ENCODE data around the gene AKT3. TPM values are rescaled to one million over a fixed set of nuclear protein-coding genes. Genes with fewer than 3 reads are reported as not detected.

Gene AKT3
- total RNA-seq, 6 donors from 2014 or later = 23.0 to 51.2 (median 46.8) TPM

DNA sequence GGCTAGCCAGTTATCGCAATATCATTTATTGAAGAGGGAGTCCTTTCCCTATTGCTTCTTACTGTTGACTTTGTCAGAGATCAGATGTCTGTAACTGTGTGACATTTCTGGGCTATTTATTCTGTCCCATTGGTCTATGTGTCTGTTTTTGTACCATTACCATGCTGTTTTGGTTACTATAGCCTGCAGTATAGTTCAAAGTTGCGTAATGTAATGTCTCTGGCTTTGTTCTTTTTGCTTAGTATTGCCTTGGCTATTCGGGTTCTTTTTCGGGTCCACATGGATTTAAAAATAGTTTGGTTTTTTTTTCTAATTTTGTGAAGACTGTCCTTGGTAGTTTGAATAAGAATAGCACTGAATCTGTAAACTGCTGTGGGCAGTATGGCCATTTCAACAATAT, 320.5 kb downstream of the AKT3 start:
- 96 to 98% methylated on average over 4 of the region's 4 CpGs for WGBS, 2 donors
- no peak for DNase-seq
- TF ChIP-seq POLR2A (IDR thresholded peaks at IDR 0.05) (no peak), EP300 (IDR thresholded peaks at IDR 0.05) (no peak), POLR2AphosphoS5 (IDR thresholded peaks at IDR 0.05) (no peak)
- TF ChIP-seq, protein P1, sequence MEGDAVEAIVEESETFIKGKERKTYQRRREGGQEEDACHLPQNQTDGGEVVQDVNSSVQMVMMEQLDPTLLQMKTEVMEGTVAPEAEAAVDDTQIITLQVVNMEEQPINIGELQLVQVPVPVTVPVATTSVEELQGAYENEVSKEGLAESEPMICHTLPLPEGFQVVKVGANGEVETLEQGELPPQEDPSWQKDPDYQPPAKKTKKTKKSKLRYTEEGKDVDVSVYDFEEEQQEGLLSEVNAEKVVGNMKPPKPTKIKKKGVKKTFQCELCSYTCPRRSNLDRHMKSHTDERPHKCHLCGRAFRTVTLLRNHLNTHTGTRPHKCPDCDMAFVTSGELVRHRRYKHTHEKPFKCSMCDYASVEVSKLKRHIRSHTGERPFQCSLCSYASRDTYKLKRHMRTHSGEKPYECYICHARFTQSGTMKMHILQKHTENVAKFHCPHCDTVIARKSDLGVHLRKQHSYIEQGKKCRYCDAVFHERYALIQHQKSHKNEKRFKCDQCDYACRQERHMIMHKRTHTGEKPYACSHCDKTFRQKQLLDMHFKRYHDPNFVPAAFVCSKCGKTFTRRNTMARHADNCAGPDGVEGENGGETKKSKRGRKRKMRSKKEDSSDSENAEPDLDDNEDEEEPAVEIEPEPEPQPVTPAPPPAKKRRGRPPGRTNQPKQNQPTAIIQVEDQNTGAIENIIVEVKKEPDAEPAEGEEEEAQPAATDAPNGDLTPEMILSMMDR (IDR thresholded peaks at IDR 0.05) = no peak

GRCh38 chr1:243528459-243529121, 321.5 kb downstream of the AKT3 start:
- no peak for DNase-seq
- Histone ChIP-seq H3K4me1 (no peaks in the 10 kb centered on the region), H3K27ac (no peak overlapping the region), H3K4me3 (no peak overlapping the region), H3K36me3 (no peaks in the 10 kb centered on the region), H3K27me3 (no peaks in the 10 kb centered on the region), H3K9me3 (no peaks in the 10 kb centered on the region)
- WGBS, 2 donors = 96 to 97% methylated on average over 2 of the region's 2 CpGs
- ATAC-seq (ENCODE audit: low FRiP score in 2 of 2) = no peak
- TF ChIP-seq POLR2A (IDR thresholded peaks at IDR 0.05) (no peak), POLR2AphosphoS5 (IDR thresholded peaks at IDR 0.05) (no peak), EP300 (IDR thresholded peaks at IDR 0.05) (no peak)
- TF ChIP-seq, protein P1 (IDR thresholded peaks at IDR 0.05) = no peak

More for the DNA sequence above, 320.5 kb downstream of the AKT3 start:
- no peaks in the 10 kb centered on the region for H3K27me3 ChIP-seq
- no peaks in the 10 kb centered on the region for H3K36me3 ChIP-seq
- H3K4me3 ChIP-seq = no peak overlapping the region
- ATAC-seq (ENCODE audit: low FRiP score in 2 of 2) = no peak
- H3K9me3 ChIP-seq = no peaks in the 10 kb centered on the region
- H3K27ac ChIP-seq = no peak overlapping the region
- H3K4me1 ChIP-seq = no peaks in the 10 kb centered on the region

GRCh38 chr1:243526180-243526579, 323.9 kb downstream of the AKT3 start:
- ATAC-seq (ENCODE audit: low FRiP score in 2 of 2) (no peak), DNase-seq (no peak)
- no peak overlapping the region for H3K4me3 ChIP-seq
- H3K4me1 ChIP-seq = no peaks in the 10 kb centered on the region
- no peak overlapping the region for H3K27ac ChIP-seq
- TF ChIP-seq, protein P1 (IDR thresholded peaks at IDR 0.05) = no peak
- no peak for TF ChIP-seq EP300 (IDR thresholded peaks at IDR 0.05)
- TF ChIP-seq POLR2A (IDR thresholded peaks at IDR 0.05) = no peak
- TF ChIP-seq POLR2AphosphoS5 (IDR thresholded peaks at IDR 0.05) = no peak
- no peaks in the 10 kb centered on the region for H3K36me3 ChIP-seq
- 88 to 97% methylated on average over 7 of the region's 7 CpGs for WGBS, 2 donors
- H3K27me3 ChIP-seq = no peaks in the 10 kb centered on the region
- H3K9me3 ChIP-seq = no peaks in the 10 kb centered on the region

GRCh38 chr1:243525085-243525487, 325.0 kb downstream of the AKT3 start:
- WGBS, 2 donors = 67 to 68% methylated on average over 2 of the region's 2 CpGs
- no peaks in the 10 kb centered on the region for H3K27me3 ChIP-seq
- DNase-seq (no peak), ATAC-seq (ENCODE audit: low FRiP score in 2 of 2) (no peak)
- no peaks in the 10 kb centered on the region for H3K4me1 ChIP-seq
- no peak overlapping the region for H3K27ac ChIP-seq
- no peak overlapping the region for H3K4me3 ChIP-seq
- TF ChIP-seq, protein P1 (IDR thresholded peaks at IDR 0.05) = no peak
- H3K36me3 ChIP-seq = no peaks in the 10 kb centered on the region
- H3K9me3 ChIP-seq = no peaks in the 10 kb centered on the region

GRCh38 chr1:243523766-243524165, 326.3 kb downstream of the AKT3 start:
- ATAC-seq (ENCODE audit: low FRiP score in 2 of 2) (no peak), DNase-seq (no peak)
- Histone ChIP-seq H3K36me3 (no peaks in the 10 kb centered on the region), H3K4me3 (no peak overlapping the region), H3K27me3 (no peaks in the 10 kb centered on the region), H3K4me1 (no peaks in the 10 kb centered on the region), H3K27ac (no peak overlapping the region), H3K9me3 (no peaks in the 10 kb centered on the region)
- no peak for TF ChIP-seq EP300 (IDR thresholded peaks at IDR 0.05)
- TF ChIP-seq, protein P1 (IDR thresholded peaks at IDR 0.05) = no peak
- no peak for TF ChIP-seq POLR2AphosphoS5 (IDR thresholded peaks at IDR 0.05)
- no peak for TF ChIP-seq POLR2A (IDR thresholded peaks at IDR 0.05)
- WGBS, 2 donors = 91 to 93% methylated on average over 5 of the region's 5 CpGs

Data from upper lobe of left lung (tissue), 6 donors.